Right atrium auricular region (tissue), 2 donors: ENCODE data around the gene EHD1. TPM values are rescaled to one million over a fixed set of nuclear protein-coding genes. Genes with fewer than 3 reads are reported as not detected.
"Not testable (repeated sequence)": the region's sequence is repeated elsewhere in the genome, so short reads cannot be mapped to it uniquely, and the experiment has no call there.

Experiments
- DNase-seq: peaks from one replicate; pipeline ENCODE4 v3.0.0-alpha.2; 2019; ENCODE audit warnings: low spot score
- H3K27ac ChIP-seq, 2 donors: fragments of 200-600 bp; sonication (generic); 1 replicate in 1 of 2; 2 replicates in 1 of 2; pipeline ENCODE4 v1.5.1; 2016 to 2019
- H3K27me3 ChIP-seq, 2 donors: fragments of 200-600 bp; sonication (generic); one replicate each; pipeline versions ENCODE4 v1.5.1 to v1.6.0; 2017 to 2019
- H3K36me3 ChIP-seq: fragments of 200-600 bp; sonication (generic); one replicate; pipeline ENCODE4 v1.5.1; 2016
- H3K4me1 ChIP-seq, 2 donors: fragments of 200-600 bp; sonication (generic); one replicate each; pipeline versions ENCODE4 v1.5.1 to v1.6.0; 2017 to 2019
- H3K4me3 ChIP-seq, 2 donors: fragments of 200-600 bp; sonication (generic); 1 replicate in 1 of 2; 2 replicates in 1 of 2; pipeline ENCODE4 v1.5.1; 2017 to 2019; ENCODE audit warnings: mild to moderate bottlenecking in 1 of 2, moderate library complexity in 1 of 2
- H3K9me3 ChIP-seq, 2 donors: fragments of 200-600 bp; sonication (generic); one replicate each; pipeline ENCODE4 v1.5.1; 2019
- total RNA-seq, 2 donors: library from RNA; depleted of rRNA; stranded (reverse); fragments of >200 nt; gene quantifications; one replicate each; pipeline ENCODE4 v1.1.0, GENCODE V29; 2016
- TF ChIP-seq, protein P1 (sequence below), 2 donors: fragments of 200-600 bp; sonication (generic); IDR thresholded peaks; one replicate each; pipeline ENCODE4 v1.5.1; 2019; ENCODE audit warnings: antibody characterized with exemption in 2 of 2

Gene EHD1
- total RNA-seq, 2 donors from 2014 or later = 29.5 to 34.1 TPM

DNA sequence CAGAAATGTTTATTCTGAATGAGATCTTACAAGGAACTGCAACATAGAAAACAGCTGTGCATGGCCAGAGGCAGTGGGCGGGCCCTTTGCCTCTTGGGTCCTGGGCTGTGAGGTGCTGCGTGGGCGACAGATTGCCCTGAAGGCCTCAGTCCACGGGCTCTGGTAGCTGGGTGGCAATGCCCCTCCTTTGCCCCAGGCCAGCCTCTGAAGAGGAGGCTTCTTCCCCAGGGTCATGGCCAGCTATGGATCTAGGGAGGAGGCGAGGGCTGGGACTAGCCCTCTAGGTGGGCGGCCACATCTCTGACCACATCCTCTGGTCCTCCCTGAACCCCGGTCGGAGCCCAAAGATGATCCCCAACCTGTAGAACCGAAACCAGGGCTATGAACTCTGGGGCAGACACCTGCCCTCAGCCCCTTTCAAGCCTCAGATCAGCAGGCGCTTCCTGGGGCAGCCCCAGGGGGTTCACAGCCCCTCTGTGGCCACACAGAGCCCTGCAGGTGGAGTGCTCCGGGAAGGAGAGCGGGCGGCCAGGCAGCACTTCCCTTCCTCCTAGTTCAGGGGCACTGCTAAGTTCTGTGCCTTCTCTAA lies 27.3 kb downstream of the EHD1 start:
- peaks cover 2 to 90% of the 10 kb centered on the region in 2 donors for H3K4me1 ChIP-seq
- H3K27me3 ChIP-seq = no peaks in the 10 kb centered on the region
- no peak for DNase-seq
- TF ChIP-seq, protein P1, sequence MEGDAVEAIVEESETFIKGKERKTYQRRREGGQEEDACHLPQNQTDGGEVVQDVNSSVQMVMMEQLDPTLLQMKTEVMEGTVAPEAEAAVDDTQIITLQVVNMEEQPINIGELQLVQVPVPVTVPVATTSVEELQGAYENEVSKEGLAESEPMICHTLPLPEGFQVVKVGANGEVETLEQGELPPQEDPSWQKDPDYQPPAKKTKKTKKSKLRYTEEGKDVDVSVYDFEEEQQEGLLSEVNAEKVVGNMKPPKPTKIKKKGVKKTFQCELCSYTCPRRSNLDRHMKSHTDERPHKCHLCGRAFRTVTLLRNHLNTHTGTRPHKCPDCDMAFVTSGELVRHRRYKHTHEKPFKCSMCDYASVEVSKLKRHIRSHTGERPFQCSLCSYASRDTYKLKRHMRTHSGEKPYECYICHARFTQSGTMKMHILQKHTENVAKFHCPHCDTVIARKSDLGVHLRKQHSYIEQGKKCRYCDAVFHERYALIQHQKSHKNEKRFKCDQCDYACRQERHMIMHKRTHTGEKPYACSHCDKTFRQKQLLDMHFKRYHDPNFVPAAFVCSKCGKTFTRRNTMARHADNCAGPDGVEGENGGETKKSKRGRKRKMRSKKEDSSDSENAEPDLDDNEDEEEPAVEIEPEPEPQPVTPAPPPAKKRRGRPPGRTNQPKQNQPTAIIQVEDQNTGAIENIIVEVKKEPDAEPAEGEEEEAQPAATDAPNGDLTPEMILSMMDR (IDR thresholded peaks at IDR 0.05) = no peak
- H3K36me3 ChIP-seq = peaks cover 23% of the 10 kb centered on the region
- H3K9me3 ChIP-seq = no peaks in the 10 kb centered on the region
- H3K4me3 ChIP-seq = no peak overlapping the region
- H3K27ac ChIP-seq = peak overlapping the region; percentile 62 to 70

DNA sequence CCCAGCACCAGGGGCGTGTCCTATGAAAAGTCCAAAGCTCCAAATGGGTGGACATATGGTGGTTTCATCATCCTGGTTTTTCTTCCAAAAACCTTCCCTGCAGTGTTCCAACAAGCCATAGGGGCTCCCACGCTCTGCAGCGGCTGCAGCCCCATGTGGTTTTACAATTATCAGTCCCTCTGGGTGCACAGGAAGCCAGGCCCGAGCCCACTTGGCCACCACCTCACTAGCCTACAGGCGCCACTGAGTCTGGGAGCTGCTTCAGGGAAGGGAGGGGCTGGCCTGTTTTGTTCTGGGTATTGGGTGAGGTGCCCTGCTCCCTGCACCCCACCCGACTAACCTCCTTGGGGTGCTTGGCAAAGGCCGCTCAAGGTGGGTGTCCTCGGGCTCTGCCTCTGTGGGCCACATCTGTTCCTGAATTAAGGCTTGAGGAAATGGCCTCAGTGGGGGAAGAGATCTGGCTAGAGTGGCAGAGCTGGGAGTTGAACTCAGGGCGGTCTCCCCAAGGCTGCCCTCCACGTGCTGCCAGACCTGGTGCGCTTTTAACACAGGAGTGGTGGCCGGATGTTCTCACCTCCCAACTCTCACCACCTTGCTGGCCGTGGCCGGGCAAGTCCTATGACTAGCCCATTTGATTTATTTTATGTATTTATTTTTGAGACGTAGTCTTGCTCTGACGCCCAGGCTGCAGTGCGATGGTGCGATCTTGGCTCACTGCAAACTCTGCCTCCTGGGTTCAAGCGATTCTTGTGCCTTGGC lies 28.6 kb downstream of the EHD1 start:
- DNase-seq = no peak
- peaks cover 23% of the 10 kb centered on the region for H3K36me3 ChIP-seq
- no peak overlapping the region for H3K4me3 ChIP-seq
- TF ChIP-seq, protein P1 (IDR thresholded peaks at IDR 0.05) = peak in 1 of 2 donors; percentile 34
- H3K9me3 ChIP-seq = no peaks in the 10 kb centered on the region
- H3K27me3 ChIP-seq = no peaks in the 10 kb centered on the region
- peaks cover 0 to 82% of the 10 kb centered on the region in 2 donors for H3K4me1 ChIP-seq
- H3K27ac ChIP-seq = peak overlapping the region; percentile 62 to 70

DNA sequence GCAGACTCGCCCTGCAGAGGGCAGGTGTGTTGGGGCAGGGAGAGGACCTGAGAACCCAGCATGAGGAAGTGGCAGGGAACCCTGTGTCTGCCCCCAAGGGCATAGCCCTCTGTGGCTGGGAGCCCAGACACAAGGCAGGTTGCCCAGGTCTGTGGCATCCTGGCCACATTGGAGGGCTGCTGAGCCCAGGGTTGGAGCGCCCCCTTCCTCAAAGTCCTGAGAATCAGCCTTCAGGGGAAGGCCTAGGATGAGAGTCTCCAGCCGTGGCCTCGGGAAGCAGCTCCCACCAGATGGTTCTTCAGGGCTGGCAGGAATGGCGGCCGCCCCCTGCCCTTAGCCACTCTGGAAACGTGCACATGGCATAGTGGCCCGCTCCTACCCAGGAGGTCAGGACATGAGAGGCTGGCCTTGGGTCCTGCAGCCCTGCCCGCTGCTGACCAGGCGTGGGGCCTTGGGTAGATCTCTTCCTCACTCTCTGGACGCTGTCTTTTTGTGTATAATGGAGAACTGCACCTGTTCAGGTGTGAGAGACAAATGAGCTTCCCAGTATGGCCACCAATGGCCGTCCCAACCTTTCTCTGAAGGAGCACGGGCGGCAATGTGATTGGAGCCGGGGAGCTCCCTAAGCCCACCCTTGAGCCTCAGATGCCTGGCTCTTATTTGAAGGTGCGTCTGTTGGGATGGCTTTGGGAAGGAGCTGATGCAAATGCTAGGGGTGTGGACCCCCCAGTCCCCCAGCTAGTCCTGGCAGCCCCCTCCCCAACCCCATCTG lies 29.4 kb downstream of the EHD1 start:
- H3K27ac ChIP-seq = peak overlapping the region in 1 of 2 donors; percentile 70
- H3K9me3 ChIP-seq = no peaks in the 10 kb centered on the region
- DNase-seq = no peak
- H3K27me3 ChIP-seq = no peaks in the 10 kb centered on the region
- H3K4me1 ChIP-seq = peaks cover 0 to 82% of the 10 kb centered on the region in 2 donors
- peaks cover 16% of the 10 kb centered on the region for H3K36me3 ChIP-seq
- TF ChIP-seq, protein P1 (IDR thresholded peaks at IDR 0.05) = no peak
- no peak overlapping the region for H3K4me3 ChIP-seq

DNA sequence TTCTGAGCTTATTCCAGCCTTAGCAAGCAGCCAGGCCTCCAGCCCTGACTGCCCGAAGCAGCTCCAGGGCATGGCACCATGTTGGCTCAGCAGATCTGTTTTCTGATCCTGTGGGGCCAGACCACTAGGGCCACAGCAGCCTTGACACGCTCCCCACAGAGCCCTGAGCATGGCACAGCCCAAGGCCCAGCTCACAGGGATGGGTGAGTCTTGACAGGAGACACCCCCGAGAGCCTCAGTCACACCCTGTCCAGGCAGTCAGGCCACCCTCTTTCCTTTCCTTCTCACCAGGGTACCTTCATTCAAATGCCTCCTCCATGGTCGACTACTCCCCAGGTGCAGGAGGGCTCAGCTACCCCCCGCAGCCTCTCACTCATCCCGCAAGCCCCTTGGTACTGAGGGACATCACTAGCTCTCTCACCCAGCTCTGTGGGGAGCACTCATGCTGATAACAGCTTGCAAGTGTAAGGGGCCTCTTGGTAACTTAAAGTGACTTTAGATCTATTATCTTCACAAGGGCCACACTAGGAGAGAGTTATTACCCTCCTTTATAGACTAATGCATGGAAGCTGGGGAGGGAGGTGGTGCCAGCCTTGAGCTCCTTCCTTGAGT lies 30.1 kb downstream of the EHD1 start:
- no peaks in the 10 kb centered on the region for H3K27me3 ChIP-seq
- H3K27ac ChIP-seq = peak overlapping the region in 1 of 2 donors; percentile 4
- peaks cover 9% of the 10 kb centered on the region for H3K36me3 ChIP-seq
- no peaks in the 10 kb centered on the region for H3K9me3 ChIP-seq
- peaks cover 0 to 77% of the 10 kb centered on the region in 2 donors for H3K4me1 ChIP-seq
- DNase-seq = no peak
- TF ChIP-seq, protein P1 (IDR thresholded peaks at IDR 0.05) = no peak
- no peak overlapping the region for H3K4me3 ChIP-seq

DNA sequence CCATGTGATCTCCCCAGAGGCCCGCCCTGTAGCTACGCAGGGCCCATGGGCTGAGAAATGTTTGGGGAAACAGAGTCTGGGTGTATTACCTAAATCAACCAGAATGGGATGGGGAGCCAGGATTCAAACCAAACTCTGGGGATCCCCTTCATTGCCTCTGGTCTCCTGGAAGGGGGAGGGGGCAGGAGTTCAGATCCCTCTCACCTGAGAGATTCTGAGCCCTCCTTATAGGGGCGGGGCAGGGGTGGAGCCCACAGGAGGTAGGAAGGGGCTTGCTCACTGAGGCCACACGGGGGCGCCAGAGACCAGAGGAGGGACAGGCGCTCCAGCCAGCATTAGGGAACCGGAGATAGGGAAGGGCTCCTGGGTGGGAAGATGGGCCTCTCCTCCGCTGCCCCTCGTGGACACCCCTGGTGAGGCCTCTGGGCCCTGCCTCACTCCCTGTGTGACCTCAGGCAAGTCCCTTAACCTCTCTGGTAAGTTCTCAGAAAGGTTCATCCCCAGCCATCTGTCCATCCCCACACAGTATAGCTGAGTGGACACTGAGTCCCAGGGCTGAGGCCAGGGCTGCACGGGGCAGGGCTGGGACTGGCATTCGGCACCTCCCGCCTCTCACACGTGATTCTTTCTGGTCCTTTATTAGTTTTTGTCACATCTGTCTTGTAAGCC lies 31.3 kb downstream of the EHD1 start:
- Histone ChIP-seq H3K27me3 (no peaks in the 10 kb centered on the region), H3K4me3 (no peak overlapping the region), H3K27ac (no peak overlapping the region), H3K9me3 (no peaks in the 10 kb centered on the region), H3K4me1 (peaks cover 0 to 65% of the 10 kb centered on the region in 2 donors), H3K36me3 (no peaks in the 10 kb centered on the region)
- peak; percentile 86 for DNase-seq
- TF ChIP-seq, protein P1 (IDR thresholded peaks at IDR 0.05) = peak; percentile 97 to 98

DNA sequence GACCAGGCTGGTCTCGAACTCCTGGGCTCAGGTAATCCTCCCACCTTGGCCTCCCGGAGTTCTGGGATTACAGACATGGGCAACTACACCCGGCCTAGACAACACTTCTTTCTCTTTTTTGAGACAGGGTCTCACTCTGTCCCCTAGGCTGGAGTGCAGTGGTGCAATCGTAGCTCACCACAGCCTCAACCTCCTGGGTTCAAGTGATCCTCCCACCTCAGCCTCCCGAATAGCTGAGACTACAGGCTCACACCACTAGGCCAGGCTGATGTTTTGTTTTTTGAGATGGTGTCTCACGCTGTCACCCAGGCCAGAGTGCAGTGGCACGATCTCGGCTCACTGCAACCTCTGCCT lies 32.7 kb downstream of the EHD1 start:
- not testable (repeated sequence) for H3K36me3 ChIP-seq, DNase-seq, H3K27ac ChIP-seq, H3K27me3 ChIP-seq, H3K4me3 ChIP-seq, H3K9me3 ChIP-seq
- peaks cover 0 to 51% of the 10 kb centered on the region in 2 donors for H3K4me1 ChIP-seq
